ENCODE measurements around the gene VPS52.
A peak's percentile ranks its signal among the peaks of the same experiment; 100 is the strongest.
"Not testable (repeated sequence)": the region's sequence is repeated elsewhere in the genome, so short reads cannot be mapped to it uniquely, and the experiment has no call there.

Gene VPS52

DNA sequence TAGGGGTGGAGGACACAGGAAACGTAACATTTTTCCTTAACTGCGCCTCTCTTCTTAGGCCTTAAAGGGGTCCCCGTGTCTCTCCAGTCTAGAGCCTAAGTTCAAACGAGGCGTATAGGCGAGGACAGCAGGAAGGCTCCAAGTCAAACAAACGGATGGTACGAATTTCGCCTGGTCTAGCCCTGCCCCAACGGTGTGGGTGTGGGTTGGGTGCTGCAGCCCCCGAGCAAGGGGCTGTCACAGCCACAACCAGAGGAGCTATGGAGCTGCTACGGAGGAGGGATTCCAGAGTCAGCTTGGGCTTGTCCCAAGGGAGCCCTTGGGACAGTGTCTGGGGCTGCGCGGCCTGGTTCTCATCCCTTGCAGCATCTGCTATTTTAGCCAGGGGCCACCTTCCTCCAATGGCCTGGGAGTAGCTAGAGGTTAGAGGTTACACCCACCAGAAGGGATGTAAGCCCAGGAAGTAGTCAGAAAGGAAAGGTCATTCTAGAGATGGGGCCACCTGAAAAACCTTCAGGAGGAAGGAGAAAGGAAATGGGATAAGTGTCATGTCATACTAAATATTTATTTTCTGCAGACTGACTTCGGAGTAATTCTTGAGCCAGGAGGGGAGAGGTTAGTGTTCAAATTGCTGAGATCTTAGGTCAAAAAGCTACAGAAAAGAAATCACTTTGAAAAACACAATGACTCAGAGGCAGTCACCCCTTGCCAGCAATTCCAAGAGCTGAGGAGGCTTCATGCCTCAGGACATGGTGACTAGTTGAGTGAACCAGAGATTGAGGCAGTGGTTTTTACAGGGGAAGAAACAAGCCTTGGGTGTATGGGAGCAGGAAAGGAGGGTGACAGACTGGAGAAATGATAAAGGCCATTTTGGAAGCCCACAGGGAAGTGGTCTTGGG, 21.7 kb downstream of the VPS52 start:
- DNase-seq, result no peak

DNA sequence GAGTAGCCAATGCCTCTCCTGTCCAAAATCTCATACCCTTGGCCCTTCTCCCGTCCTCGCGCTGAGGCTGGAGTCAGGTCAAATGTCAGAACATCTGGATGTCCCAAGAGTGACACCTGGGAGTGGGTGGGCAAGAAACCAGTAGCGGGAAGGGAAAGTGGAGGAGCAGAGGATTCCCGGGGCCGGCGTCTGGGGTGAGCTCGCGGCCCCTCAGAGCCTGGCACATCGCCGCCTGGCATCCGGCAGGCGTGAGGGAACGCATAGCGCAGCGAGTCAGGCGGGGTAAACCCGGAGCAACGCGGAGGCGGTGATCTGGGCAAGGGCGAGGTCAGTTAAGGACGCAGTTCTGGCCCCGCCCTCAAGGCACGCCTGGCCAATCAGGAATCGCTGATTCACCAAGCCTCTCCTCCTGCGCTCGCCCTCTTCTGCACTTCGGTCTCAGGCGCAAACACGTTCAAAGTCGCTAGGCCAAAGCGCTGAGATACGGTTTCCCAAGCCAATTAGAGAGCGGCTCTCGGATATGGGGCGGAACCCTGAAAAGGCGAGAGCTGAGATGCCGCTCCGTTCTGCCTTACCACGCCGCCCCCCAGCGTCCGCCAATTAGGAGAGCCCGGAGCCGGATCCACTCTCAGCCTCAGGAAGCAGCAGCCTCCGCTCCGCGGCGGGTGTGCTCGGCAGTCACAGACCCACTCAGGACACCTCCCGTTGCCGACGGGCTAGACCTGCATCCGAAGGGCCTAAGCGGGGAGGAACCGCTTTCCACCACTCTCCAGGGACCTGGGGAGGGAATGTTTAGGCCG, 22.5 kb downstream of the VPS52 start:
- peak; percentile 100 for DNase-seq

DNA sequence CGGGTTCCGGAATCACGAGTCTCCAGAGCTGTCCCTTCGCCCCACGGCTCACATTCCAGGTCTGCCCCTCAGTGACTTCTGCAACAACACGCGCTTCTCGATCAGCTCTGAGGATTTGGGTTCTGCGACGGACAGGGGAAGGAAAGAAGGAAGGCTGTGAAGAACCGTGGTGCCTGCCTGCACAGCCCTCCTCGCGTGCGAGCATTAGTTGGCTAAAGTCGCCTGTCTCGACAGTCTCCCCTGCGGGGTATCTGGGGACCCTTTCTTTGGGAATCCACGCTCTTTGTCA, 23.1 kb downstream of the VPS52 start:
- no peak for DNase-seq

DNA sequence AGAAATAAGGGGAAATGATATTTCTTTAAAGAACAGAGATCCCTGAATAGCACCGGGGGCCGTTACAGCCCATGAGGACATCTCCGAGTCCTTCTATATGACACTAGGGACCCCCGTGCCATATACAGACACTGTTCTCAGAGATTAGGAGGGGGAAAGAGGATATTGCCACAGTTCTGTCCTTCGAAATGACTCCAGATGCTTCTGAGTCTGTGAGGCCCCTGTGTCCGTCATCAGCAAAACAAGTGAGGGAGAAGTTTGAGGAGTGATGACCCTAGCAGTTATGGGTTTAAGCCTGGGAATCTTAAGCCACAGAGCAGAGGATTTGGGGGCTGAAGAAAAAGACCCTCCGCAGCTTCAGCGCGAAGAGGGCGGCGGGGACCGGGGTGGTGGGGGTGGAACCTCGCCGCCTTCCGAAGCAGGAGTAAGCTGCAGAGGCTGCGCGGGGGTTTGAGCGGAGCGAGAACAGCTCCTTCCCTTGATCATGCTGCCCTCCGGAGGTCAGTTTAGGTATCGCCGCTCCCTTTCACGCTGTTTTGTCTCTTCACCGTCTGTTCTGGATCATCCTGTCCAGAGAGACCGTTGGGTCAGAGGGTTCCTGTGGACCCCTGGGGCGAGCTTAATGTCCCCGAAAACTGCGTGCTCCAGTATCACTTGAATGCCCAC, 23.6 kb downstream of the VPS52 start:
- peak; percentile 90 to 92 for DNase-seq

DNA sequence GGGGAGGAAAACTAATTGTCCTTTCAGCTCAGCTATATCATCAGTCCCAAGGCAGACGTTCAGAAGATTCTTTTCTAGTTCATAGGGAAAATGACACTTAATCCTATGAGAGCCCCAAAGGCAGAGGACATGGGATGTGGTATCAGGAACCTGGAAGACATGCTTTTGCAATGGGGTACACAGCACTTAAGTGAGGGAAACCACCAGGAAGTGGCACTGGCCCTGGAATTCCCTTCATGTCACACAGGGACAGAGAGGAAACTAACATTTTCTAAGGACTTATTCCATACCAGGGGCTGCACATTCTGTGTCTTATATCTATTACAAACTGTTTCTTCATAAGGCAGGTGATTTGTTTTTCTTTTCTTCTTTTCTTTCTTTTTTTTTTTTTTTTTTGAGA, 28.2 kb downstream of the VPS52 start:
- no peak for DNase-seq

DNA sequence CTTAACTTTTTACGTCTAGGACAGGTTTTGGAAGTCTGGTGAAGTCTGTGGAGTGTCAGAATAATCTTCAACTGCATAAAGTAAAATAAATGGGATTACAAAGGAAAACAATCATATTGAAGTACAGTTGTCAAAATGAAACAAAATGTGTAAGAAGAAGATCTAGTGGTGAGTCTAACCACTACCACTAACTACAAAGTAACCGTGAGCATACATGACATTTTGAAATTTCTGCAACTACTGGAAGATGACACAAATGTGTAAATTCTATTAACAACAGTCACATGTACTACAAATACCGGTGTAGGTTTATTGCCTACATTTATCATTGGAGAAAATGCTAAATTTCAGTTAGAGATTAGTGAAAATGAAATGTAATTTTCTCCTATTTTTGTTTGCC, 29.7 kb downstream of the VPS52 start:
- no peak for DNase-seq

DNA sequence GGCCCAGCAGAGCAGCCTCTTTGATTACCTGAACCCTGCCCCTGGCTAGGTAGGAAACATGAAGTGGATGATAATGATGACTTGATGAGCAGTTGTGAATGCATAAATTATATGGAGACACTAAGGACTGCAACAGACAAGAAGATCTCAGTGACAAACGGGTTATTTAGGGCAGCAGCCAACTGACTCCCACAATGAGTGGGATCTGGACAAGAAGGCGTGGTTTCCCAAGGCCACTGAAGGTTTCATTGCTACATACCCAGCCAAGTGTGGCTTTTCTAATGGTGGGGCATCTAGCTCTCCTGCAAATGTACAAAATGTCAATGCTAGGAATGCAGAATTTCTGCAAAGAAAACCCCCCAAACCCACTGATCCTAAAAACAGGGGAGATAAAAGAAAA, 33.9 kb downstream of the VPS52 start:
- no peak for DNase-seq

DNA sequence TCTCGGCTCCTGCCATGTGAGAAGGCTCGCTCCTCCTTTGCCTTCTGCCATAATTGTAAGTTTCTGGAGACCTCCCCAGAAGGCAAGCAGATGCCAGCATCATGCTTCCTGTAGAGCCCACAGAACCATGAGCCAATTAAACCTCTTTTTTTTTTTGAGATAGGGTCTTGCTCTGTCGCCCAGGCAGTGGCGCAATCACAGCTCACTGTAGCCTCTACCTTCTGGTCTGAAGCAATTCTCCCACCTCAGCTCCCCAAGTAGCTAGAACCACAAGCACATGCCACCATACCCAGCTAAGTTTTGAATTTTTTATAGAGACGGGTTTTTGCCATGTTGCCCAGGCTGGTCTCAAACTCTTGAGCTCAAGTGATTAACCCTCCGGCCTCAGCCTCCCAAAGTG, 34.8 kb downstream of the VPS52 start:
- DNase-seq, result no peak

DNA sequence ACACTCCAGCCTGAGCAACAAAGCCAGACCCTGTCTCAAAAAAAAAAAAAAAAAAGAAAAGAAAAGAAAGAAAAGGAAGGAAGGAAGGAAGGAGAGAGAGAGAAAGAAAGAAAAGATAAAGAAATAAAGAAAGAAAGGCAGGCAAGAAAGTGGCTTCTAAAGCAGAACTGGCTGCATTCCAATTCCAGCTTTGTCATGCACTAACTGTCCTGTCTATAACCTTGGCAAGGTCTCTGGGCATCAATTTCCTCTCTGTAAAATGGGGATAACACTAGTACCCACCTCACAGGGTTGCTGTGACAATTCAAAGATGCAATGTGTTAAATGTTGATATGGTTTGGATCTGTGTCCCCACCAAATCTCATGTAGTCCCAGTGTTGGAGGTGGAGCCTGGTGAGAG, 35.3 kb downstream of the VPS52 start:
- DNase-seq, result no peak

DNA sequence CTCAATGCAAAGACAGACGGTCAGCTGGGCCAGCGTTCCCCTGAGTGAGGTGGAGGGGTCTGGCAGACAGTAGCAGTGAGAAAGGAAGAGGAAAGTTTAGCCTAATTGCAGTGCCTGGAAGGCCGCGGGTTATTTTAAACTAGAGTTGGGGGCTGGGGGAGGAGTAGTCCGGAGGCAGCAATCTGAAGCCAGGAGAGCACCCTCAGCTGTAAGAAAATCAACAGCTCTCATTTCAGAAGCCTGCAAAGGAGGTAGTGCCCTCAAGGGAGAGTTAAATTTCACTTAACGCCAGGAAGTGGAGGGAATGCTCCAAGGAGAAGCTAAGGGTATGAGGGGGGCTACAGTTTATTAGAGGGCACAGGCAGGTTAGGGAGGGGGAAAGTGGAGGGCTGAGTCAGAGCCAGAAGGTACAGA, 36.4 kb downstream of the VPS52 start:
- no peak for DNase-seq

DNA sequence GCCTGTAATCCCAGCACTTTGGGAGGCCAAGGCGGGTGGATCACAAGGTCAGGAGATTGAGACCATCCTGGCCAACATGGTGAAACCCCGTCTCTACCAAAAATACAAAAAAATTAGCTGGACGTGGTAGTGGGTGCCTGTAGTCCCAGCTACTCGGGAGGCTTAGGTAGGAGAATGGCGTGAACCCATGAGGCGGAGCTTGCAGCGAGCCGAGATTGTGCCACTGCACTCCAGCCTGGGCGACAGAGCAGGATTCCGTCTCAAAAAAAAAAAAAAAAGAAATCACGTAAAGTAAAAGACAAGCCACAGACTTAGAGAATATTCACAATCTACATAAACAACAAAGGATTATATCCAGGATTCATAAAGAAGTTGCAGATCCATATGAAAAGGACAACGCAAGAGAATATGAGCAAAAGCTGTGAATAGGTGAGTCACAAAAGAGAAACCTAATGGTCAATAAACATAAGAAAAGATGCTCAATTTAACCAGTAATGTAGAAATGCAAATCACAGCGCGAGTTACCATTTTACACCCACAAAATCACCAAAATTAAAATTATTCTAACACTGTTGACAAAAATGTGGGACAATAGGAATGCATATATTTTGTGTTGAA, 45.1 kb downstream of the VPS52 start:
- not testable (repeated sequence) for DNase-seq

DNA sequence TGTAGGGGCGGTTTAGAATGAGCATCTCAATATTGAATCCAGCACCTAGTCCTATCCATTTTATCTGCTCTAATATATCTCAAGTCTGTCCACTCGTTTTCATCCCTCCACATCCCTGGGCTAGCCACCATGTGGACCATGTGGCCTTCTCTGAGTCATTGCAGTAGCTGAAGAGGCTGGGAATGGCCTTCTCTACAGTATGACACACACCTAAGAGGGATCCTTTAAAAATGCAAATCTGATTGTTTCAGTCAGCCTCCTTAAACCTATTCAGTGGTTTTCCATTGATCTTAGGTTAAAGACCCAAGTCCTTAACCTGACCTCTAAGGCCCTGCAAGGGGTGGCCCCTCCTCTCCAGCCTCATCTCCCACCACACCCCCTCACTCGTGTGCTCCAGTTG, 54.0 kb downstream of the VPS52 start:
- no peak for DNase-seq

DNA sequence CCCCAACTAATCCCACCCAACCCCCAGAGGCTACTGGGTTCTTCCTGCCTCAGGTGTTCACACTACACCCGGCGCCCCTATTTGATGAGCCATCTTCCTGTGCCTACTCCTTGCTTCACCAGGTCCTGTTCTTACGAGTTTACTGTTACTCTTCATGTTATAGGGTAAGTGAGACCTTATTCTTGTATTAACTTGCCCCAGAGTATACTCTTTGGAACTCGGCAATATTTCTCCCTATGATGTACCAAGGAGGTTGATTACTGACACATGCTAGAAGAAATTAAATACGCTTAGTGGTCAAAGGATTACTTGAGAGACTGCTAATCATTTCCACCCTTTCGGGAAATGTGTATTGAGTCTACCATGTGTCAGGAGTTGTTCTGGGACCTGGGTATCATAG, 54.4 kb downstream of the VPS52 start:
- DNase-seq, result no peak

DNA sequence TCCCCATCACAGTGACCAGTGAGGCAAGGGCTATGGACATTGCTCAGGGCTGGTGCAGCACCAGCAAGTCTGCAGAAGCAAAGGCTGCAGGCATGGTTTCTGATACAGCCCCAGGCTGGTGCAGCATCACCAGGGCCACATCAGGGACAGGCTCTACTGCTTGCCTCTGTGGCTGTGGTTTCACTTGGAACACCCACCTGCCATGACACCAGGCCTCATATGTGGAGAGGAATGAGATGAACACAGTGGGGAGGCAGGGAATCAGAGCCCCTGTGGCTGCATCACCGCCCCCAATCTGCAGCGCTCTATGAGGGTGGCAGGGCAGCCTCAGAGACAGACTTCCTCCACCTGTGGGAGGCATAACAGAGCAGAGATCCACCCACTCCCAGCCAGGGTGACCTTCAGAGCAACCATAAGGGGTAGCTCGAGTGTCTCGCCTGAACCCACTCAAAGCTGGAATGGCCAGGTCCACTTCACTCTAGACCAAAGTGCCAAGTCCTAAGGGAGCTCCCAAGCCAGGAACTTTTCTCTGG, 55.5 kb downstream of the VPS52 start:
- no peak for DNase-seq

DNA sequence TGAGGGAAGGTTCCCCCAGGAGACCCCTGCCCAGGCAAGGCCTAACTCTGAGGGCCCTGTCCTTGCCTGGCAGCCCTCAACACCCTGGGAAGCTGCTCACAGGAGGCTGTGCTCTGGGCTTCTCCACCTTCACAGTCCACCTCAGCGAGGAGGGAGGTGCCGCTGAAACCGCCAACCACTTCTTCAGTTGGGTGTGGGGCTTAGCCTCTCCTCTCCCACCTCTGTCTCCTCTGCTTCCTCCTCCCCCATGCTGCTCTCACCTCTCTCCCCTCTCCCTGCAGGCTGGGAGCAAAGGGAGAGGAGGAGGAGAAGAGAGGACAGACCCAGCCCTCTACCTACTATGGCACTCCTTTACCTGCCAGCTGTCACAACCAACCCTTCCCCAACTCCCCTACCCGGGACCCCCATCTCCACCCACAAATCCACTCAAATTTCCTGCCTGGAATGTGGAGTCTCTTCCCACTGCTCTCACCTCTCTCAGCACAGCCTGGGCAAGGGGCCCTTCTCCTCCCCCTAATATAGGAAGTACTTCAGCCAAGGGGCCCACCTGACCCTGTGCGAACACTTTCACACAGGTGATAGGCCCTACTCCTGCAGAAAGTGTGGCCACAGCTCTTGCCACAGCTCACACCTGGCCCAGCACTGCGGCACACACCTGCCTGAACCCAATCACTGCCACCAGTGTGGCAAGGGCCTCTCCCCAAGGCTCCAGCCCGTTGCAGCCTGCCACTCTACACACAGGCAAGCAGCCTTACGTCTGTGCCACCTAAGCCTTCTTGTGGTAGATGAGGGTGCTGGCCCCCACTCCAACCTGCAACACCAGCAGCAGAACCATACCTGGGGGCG, 56.2 kb downstream of the VPS52 start:
- DNase-seq, result no peak

DNA sequence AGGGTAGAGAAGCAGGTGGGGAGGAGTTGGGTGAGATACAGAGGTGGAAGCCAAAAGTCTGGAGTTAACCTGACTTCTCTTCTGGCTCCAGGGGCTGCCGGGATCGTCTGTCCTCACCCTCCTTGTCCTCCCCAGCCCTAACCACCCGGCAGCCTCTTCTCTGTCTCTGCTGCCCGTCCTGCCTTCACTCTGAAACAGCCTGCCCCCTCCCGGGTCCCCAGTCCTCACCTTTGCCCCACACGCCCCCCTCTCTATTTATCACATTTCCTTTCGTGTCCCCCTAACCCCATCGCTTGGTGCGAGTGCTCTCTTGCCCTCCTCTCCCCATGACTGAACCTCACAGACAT, 57.7 kb downstream of the VPS52 start:
- no peak for DNase-seq

DNA sequence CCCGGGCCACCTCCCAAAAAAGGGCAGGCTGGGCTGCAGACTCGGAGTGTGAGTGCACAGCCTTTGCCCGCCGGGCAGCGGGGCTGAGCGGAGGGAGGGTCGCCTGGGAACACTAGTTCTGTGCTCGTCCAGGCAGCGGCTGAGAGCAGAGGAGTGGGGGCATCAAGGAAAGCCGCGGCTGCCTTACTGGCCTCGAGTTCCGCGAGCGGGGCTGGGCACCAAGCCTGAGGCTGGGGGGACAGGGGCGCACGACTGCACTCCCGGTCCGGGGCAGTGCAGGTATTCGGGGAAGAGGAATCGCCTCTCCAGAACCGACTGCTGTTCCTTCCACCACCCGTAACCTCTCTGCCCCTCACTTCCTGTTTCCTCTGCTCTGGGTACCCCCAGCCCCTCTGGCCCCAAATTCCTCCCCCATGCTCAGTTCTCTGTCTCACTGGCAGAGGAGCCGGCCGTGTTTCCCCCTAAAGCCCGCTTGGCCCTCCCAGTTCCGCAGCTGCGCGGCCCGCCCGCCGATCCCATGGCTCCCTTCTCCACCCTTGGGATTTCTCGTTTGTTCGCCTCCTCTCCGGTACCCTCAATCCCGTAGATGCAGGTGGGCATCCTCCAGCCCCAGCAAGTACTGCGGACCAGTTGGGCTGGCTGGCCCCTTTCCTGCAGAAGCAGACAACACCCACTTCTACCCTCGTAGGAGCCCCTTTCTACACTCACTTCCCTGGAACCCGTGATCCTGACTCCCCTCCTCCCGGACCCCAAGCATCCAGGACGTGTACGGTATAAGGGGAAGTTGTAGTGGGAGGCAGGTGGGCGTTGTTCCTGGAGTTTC, 58.3 kb downstream of the VPS52 start:
- DNase-seq, result no peak

DNA sequence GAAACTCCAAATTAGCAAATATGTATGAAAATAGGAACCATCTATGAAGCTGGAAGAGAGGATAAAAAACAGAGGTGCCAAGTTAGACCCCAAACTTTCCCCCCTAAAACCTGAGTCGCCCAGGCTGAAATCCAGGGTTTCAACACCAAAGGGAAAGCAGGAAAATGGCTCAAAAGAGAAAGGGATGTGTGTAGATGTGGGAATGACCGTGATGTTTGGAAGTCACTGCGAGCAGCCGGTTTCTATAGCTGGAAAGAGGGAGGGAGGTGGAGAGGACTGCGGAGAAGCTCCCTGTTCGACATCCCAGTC, 58.9 kb downstream of the VPS52 start:
- no peak for DNase-seq

DNA sequence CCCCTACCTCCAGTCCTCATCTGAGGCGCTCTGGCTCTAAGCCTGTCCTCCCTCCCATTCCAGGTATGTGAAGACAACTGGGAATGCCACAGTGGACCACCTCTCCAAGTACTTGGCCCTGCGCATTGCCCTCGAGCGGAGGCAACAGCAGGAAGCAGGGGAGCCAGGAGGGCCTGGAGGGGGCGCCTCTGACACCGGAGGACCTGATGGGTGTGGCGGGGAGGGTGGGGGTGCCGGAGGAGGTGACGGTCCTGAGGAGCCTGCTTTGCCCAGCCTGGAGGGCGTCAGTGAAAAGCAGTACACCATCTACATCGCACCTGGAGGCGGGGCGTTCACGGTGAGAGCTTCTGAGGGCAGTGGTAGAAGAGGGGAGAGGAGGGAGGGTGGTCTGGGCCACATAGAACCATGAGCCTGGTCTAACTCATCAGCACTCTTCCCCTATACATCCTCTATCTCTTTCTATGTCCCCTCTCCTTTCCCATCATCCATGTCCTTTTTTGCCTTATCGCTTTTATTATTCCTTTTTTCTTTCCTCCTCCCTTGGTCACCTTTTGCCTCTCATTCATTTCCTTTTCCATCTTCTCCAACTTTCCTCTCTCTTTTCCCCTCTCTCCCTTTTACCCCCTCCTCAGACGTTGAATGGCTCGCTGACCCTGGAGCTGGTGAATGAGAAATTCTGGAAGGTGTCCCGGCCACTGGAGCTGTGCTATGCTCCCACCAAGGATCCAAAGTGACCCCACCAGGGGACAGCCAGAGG, 59.8 kb downstream of the VPS52 start:
- DNase-seq, result no peak

DNA sequence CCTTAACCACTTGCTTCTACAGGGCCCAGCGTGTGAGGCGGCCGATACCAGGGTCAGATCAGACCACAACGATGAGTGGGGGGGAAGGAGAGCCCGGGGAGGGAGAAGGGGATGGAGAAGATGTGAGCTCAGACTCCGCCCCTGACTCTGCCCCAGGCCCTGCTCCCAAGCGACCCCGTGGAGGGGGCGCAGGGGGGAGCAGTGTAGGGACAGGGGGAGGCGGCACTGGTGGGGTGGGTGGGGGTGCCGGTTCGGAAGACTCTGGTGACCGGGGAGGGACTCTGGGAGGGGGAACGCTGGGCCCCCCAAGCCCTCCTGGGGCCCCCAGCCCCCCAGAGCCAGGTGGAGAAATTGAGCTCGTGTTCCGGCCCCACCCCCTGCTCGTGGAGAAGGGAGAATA, 60.5 kb downstream of the VPS52 start:
- DNase-seq, result no peak

DNA sequence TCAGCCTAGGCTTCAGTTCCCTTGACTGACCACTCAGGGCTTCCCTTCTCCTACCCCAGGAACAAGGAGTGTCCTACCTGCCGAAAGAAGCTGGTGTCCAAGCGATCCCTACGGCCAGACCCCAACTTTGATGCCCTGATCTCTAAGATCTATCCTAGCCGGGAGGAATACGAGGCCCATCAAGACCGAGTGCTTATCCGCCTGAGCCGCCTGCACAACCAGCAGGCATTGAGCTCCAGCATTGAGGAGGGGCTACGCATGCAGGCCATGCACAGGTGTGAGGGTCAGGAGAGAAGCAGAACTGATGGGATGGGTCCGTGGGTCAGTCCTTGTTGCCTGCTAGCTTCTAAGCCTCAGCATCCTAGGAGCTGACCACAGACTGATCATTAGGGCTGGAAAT, 61.8 kb downstream of the VPS52 start:
- DNase-seq, result no peak

Measured in AML-193 (cell line).